ENCODE data around the gene ASTN2.

The ASTN2 gene

DNA sequence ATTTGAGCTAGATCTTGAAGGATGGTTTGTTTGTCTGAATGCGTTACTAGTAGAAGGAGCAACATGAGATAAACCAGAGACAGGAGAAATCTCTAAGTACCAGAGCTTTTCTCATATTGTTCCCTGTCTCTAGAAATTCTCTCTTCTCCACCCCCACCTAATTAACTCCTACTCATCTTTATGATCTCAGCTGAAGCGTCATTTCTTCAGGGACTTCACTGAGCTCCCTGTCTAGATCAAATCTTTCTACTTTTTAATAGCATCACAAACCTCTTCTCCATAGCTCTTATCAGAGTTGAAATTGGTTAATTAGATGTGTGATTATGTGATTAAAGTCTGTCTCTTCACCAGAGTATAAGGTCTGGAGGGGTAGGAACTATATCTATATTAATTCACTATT lies 1035.0 kb downstream of the ASTN2 start:
- no peak for DNase-seq (ENCODE audit: low read depth)

DNA sequence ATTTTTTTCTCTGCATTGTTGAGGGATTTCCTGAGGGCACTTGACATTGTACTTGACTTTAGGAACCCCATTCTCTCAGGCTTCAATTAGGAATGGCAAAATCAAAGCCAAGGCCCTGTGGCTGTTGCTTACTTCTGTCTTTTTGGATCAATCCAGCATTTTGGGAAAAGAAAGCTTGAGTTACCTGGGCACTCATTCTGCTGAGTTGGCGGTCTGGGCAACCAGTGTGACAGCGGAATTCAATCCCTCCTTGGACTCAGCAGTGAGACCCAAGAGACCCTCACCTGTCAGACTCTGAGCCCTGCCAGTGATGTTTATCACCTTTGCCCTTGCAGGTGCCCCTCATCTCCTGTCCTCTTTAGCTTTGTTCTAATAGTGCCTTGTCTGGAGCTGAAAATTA lies 1036.0 kb downstream of the ASTN2 start:
- no peak for DNase-seq (ENCODE audit: low read depth)

DNA sequence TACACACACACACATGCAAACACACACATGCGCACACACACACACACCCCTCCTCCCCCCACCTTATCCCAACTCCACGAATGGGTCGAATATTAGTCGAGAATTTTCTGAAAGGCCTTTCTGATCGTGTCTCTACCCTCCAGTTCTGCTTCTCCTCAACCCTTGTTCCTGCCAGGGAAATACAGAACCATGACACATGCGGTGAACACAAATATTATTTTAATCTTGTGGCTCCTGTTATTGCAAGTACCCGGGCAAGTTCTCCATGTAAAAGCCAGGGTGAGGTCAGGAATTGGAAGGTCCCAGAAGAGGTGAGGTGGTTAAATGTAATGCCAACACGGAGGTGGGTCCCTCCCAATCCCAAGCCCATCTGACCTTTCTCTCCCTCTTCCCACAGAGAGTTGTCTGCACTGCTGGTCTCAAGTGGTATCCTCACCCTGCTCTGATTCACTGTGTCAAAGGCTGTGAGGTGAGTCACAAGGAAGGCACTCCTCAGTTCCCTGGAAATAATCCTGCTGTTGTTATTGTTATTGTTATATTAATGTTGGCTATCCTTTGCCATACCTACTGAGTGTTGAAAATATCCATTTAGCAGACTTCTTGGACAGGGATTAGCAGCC lies 1037.6 kb downstream of the ASTN2 start:
- DNase-seq (ENCODE audit: low read depth) = no peak

Data from stimulated activated CD8-positive, alpha-beta memory T cell treated with anti-CD3 and anti-CD28 coated beads, Interleukin-12 subunit alpha, Interleukin-12 subunit beta, amount 100 ng/mL, for 4 hours (primary cell).